ENCODE measurements around the gene FAM241A. TPM values are rescaled to one million over a fixed set of nuclear protein-coding genes. Genes with fewer than 3 reads are reported as not detected.

The FAM241A gene
- total and polyA plus RNA-seq, 2 of the 13 experiments (the other 11 are each of a cell fraction or from before 2014, with no cell fraction given): 0.61 to 0.69 TPM

DNA sequence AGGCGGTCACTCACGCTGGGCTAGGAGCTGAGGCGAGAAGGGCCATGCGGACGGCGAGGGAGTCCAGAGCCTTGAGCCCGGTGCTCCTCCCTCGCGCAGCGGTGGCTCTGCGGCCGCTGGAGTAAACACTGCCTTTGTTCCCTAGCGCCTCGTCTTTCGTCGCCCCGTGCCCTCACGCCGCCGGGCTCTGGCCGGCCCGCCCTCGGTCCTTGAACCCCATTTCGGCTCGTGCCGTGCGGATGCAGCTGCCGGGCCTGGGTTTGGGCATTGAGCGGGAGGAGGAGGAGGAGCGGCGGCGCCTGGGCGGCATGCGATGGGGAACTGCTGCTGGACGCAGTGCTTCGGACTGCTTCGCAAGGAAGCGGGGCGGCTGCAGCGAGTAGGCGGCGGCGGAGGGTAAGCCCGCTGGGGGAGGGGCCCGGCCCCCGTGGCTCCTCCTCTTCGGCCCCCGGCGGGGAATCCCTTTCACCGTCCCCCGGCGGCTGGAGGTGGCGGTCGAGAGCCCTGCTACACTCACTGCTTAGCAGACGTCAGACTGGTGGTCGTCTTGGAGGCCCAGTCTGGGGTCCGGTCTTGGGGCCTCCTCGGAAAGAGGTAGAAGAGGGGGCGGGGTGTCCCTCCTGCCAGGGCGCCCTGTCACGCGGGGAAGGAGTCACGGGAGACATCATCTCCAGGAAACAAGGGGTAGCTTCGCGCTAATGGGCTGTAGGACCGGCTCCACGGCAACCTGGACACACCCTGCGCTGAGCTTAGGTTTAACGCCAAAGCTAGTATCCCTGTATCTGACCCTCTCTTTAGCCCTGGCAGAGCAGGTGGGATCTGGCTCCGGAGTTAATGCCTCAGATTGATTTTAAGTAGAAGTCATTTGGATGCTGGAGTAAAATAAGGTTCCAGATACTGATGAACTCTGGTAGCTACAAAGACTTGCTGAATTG is 86.8 kb downstream of the FAM241A start, which contains the start of gene AP1AR (continued):
- TF ChIP-seq, protein P1, sequence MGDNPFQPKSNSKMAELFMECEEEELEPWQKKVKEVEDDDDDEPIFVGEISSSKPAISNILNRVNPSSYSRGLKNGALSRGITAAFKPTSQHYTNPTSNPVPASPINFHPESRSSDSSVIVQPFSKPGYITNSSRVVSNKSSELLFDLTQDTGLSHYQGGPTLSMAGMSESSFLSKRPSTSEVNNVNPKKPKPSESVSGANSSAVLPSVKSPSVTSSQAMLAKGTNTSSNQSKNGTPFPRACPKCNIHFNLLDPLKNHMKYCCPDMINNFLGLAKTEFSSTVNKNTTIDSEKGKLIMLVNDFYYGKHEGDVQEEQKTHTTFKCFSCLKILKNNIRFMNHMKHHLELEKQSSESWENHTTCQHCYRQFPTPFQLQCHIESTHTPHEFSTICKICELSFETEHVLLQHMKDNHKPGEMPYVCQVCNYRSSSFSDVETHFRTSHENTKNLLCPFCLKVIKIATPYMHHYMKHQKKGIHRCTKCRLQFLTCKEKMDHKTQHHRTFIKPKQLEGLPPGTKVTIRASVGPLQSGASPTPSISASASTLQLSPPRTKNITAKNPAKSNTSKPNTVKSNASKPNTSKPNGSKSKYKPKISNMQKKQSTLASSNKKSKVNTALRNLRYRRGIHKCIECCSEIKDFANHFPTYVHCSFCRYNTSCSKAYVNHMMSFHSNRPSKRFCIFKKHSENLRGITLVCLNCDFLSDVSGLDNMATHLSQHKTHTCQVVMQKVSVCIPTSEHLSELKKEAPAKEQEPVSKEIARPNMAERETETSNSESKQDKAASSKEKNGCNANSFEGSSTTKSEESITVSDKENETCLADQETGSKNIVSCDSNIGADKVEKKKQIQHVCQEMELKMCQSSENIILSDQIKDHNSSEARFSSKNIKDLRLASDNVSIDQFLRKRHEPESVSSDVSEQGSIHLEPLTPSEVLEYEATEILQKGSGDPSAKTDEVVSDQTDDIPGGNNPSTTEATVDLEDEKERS (CRISPR knock-in tag; IDR thresholded peaks at IDR 0.05): no peak; the same call in 1 of the 2 replicates
- no peak; the same call in 1 of the 2 replicates for TF ChIP-seq ETV5 (CRISPR knock-in tag; IDR thresholded peaks at IDR 0.05; ENCODE audit: borderline replicate concordance)
- peak; percentile 89; the same call in 1 of the 2 replicates for TF ChIP-seq ZNF225 (CRISPR knock-in tag; IDR thresholded peaks at IDR 0.05)
- peak; percentile 70; the same call in 1 of the 2 replicates for TF ChIP-seq ZSCAN29 (CRISPR knock-in tag; conservative IDR thresholded peaks at IDR 0.05)
- TF ChIP-seq HIVEP1 (CRISPR knock-in tag; IDR thresholded peaks at IDR 0.05): peak; percentile 100
- TF ChIP-seq ZNF879 (CRISPR knock-in tag; IDR thresholded peaks at IDR 0.05): no peak
- TF ChIP-seq ZNF230 (CRISPR knock-in tag; IDR thresholded peaks at IDR 0.05): no peak
- TF ChIP-seq, protein P2, sequence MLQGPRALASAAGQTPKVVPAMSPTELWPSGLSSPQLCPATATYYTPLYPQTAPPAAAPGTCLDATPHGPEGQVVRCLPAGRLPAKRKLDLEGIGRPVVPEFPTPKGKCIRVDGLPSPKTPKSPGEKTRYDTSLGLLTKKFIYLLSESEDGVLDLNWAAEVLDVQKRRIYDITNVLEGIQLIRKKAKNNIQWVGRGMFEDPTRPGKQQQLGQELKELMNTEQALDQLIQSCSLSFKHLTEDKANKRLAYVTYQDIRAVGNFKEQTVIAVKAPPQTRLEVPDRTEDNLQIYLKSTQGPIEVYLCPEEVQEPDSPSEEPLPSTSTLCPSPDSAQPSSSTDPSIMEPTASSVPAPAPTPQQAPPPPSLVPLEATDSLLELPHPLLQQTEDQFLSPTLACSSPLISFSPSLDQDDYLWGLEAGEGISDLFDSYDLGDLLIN (CRISPR knock-in tag; IDR thresholded peaks at IDR 0.05; ENCODE audit: borderline replicate concordance): no peak
- peak; percentile 45; the same call in 1 of the 2 replicates for TF ChIP-seq ZNF678 (CRISPR knock-in tag; IDR thresholded peaks at IDR 0.05)
- TF ChIP-seq ZNF468 (CRISPR knock-in tag; IDR thresholded peaks at IDR 0.05): no peak; the same call in 1 of the 2 replicates
- TF ChIP-seq PITX1 (CRISPR knock-in tag; IDR thresholded peaks at IDR 0.05): peak; percentile 90
- no peak for TF ChIP-seq KDM6A (CRISPR knock-in tag; IDR thresholded peaks at IDR 0.05; ENCODE audit: low read depth)
- TF ChIP-seq MZF1 (CRISPR knock-in tag; IDR thresholded peaks at IDR 0.05; ENCODE audit: borderline replicate concordance): no peak
- no peak for TF ChIP-seq ZNF557 (CRISPR knock-in tag; IDR thresholded peaks at IDR 0.05)
- TF ChIP-seq, protein P3, sequence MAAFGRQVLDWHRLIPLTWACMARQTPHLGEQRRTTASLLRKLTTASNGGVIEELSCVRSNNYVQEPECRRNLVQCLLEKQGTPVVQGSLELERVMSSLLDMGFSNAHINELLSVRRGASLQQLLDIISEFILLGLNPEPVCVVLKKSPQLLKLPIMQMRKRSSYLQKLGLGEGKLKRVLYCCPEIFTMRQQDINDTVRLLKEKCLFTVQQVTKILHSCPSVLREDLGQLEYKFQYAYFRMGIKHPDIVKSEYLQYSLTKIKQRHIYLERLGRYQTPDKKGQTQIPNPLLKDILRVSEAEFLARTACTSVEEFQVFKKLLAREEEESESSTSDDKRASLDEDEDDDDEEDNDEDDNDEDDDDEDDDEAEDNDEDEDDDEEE (CRISPR knock-in tag; IDR thresholded peaks at IDR 0.05): peak; percentile 79; the same call in 1 of the 2 replicates
- no peak for TF ChIP-seq NR2F1 (CRISPR knock-in tag; IDR thresholded peaks at IDR 0.05)
- peak; percentile 43; the same call in 1 of the 2 replicates for TF ChIP-seq ZNF292 (CRISPR knock-in tag; IDR thresholded peaks at IDR 0.05; ENCODE audit: borderline replicate concordance, low read depth)
- no peak for TF ChIP-seq ATAD3A (CRISPR knock-in tag; IDR thresholded peaks at IDR 0.05)
- TF ChIP-seq, protein P4, sequence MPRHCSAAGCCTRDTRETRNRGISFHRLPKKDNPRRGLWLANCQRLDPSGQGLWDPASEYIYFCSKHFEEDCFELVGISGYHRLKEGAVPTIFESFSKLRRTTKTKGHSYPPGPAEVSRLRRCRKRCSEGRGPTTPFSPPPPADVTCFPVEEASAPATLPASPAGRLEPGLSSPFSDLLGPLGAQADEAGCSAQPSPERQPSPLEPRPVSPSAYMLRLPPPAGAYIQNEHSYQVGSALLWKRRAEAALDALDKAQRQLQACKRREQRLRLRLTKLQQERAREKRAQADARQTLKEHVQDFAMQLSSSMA (CRISPR knock-in tag; IDR thresholded peaks at IDR 0.05): peak; percentile 86
- TF ChIP-seq, protein P5, sequence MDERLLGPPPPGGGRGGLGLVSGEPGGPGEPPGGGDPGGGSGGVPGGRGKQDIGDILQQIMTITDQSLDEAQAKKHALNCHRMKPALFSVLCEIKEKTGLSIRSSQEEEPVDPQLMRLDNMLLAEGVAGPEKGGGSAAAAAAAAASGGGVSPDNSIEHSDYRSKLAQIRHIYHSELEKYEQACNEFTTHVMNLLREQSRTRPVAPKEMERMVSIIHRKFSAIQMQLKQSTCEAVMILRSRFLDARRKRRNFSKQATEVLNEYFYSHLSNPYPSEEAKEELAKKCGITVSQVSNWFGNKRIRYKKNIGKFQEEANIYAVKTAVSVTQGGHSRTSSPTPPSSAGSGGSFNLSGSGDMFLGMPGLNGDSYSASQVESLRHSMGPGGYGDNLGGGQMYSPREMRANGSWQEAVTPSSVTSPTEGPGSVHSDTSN (CRISPR knock-in tag; IDR thresholded peaks at IDR 0.05): no peak
- no peak for TF ChIP-seq ZFP37 (CRISPR knock-in tag; IDR thresholded peaks at IDR 0.05; ENCODE audit: borderline replicate concordance)
- TF ChIP-seq ZNF121 (CRISPR knock-in tag; IDR thresholded peaks at IDR 0.05): no peak

Data from HepG2 (cell line).